Thyroid gland (tissue), 4 donors: ENCODE results near the gene PRPF8.

Source experiments
- CTCF ChIP-seq, 6 experiments: fragments of 200-600 bp in 3 of 6; fragments of 450-650 bp in 3 of 6; sonication (generic) in 3 of 6; IDR thresholded peaks; one replicate each; pipeline ENCODE4 v1.5.1; 2016 to 2019; ENCODE audit warnings: antibody characterized with exemption in 6 of 6, mild to moderate bottlenecking in 2 of 6, inconsistent platforms in 1 of 6, moderate library complexity in 1 of 6
- POLR2A ChIP-seq, 2 donors: fragments of 450-650 bp; IDR thresholded peaks; one replicate each; pipeline ENCODE4 v1.6.1; 2017; ENCODE audit warnings: antibody characterized with exemption in 2 of 2, mild to moderate bottlenecking in 2 of 2, moderate library complexity in 1 of 2

- no peak for TF ChIP-seq CTCF (IDR thresholded peaks at IDR 0.05)
- no peak for TF ChIP-seq POLR2A (IDR thresholded peaks at IDR 0.05)
Measured at GRCh38 chr17:1693339-1693738, 8.7 kb upstream of the PRPF8 start.
